Measurements from ENCODE around the gene ERO1A. TPM values are rescaled to one million over a fixed set of nuclear protein-coding genes. Genes with fewer than 3 reads are reported as not detected.
"Not testable (repeated sequence)": the region's sequence is repeated elsewhere in the genome, so short reads cannot be mapped to it uniquely, and the experiment has no call there.

ERO1A gene, protein sequence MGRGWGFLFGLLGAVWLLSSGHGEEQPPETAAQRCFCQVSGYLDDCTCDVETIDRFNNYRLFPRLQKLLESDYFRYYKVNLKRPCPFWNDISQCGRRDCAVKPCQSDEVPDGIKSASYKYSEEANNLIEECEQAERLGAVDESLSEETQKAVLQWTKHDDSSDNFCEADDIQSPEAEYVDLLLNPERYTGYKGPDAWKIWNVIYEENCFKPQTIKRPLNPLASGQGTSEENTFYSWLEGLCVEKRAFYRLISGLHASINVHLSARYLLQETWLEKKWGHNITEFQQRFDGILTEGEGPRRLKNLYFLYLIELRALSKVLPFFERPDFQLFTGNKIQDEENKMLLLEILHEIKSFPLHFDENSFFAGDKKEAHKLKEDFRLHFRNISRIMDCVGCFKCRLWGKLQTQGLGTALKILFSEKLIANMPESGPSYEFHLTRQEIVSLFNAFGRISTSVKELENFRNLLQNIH
- 219 and 226 TPM in 2 replicates for total RNA-seq

DNA sequence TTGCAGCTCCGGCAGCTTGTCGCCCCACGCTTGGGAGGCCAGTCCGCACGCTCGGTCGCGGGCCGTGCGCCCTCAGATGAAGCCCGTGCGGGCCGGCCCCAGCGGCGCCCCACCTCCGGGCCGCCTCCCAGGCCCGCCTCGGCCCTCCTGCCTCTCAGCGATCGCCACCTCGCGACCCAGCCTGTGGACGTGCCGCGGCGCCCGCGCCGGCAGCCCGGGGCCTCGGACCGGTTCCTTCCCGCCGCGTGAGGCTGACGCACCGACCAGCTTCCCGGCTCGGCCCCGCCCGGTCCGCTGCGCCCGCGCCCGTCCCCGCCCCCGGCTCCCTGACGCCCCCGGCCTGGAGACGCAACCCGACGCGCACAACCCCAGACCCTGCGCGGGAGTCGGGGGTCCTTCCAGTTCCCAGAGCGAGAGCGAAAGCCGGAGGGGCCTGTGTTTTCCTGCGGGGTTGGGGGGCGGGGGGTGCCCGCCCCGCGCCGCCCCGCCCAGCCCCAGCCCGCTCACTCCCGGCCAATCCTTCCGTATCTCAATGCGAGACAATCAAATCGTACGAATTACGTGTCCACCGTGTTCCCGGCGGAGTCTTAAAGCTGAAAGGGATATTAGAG lies at the start of gene ERO1A:
ERO1A (minus strand) TSS at position 78 of the 611 bp plus-strand sequence; CDS start at position 1, 77 bp downstream.
- intact Hi-C loops (cut with micrococcal nuclease) = loop anchor here (1.0 to 10.0 kb wide), 2 partner anchors 35 to 381 kb away; partner anchors contain the start of genes PTGER2 and STYX
- Mint-ChIP-seq H3K4me3 (ENCODE audit: low read depth) (peak within 1 kb of the TSS; percentile 98), H3K4me1 (ENCODE audit: low read depth) (peaks cover 29% of the 10 kb centered on the region), H3K27me3 (ENCODE audit: low read depth) (no peaks in the 10 kb centered on the region), H3K27ac (peak within 1 kb of the TSS; percentile 99), H3K36me3 (ENCODE audit: low read depth) (peaks cover 34% of the 10 kb centered on the region), H3K9me3 (no peaks in the 10 kb centered on the region)
- peak; percentile 65 for DNase-seq (ENCODE audit: low spot score)

- no peaks in the 10 kb centered on the region for H3K9me3 Mint-ChIP-seq
- peaks cover 44% of the 10 kb centered on the region for H3K4me1 Mint-ChIP-seq (ENCODE audit: low read depth)
- peak overlapping the region; percentile 89 for H3K27ac Mint-ChIP-seq
- no peaks in the 10 kb centered on the region for H3K27me3 Mint-ChIP-seq (ENCODE audit: low read depth)
- peak overlapping the region; percentile 64 for H3K4me3 Mint-ChIP-seq (ENCODE audit: low read depth)
- no peak for DNase-seq (ENCODE audit: low spot score)
- H3K36me3 Mint-ChIP-seq (ENCODE audit: low read depth) = peaks cover 30% of the 10 kb centered on the region
- intact Hi-C loops (cut with micrococcal nuclease) = loop anchor here (1.0 kb wide), 1 partner anchor 12 kb away; the partner anchor contains the start of gene STYX
Measured at GRCh38 chr14:52741865-52742264, 46.5 kb upstream of the ERO1A start.

- intact Hi-C loops (cut with micrococcal nuclease) = no loop called here
- DNase-seq (ENCODE audit: low spot score) = no peak
- no peaks in the 10 kb centered on the region for H3K9me3 Mint-ChIP-seq
- H3K4me3 Mint-ChIP-seq (ENCODE audit: low read depth) = no peak overlapping the region
- no peak overlapping the region for H3K27ac Mint-ChIP-seq
- H3K27me3 Mint-ChIP-seq (ENCODE audit: low read depth) = no peaks in the 10 kb centered on the region
- peaks cover 48% of the 10 kb centered on the region for H3K4me1 Mint-ChIP-seq (ENCODE audit: low read depth)
- H3K36me3 Mint-ChIP-seq (ENCODE audit: low read depth) = peaks cover 26% of the 10 kb centered on the region
Measured at GRCh38 chr14:52740751-52741150, 45.4 kb upstream of the ERO1A start.

DNA sequence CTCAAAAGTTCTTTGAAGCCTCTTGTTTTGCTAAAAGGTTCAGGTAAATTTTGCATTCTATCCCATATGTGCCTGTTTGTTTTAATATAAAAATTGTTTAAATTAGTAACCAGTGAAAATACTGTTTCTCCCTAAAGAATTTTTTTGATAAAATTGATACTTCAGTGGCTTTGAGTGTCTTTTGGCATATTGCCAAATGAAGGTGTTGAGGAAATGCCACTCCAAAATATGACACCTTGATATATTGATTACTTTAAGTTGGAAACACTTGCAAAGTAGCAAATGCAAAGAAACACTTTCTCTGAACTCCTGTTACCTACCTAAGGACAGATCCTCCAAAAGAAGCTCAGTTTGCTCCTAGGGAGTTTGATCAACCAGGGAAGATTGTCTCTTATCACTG lies 43.1 kb upstream of the ERO1A start:
- intact Hi-C loops (cut with micrococcal nuclease) = no loop called here
- Mint-ChIP-seq H3K4me3 (ENCODE audit: low read depth) (no peak overlapping the region), H3K36me3 (ENCODE audit: low read depth) (peaks cover 40% of the 10 kb centered on the region), H3K9me3 (no peaks in the 10 kb centered on the region), H3K27ac (no peak overlapping the region), H3K27me3 (ENCODE audit: low read depth) (no peaks in the 10 kb centered on the region), H3K4me1 (ENCODE audit: low read depth) (peaks cover 53% of the 10 kb centered on the region)
- no peak for DNase-seq (ENCODE audit: low spot score)

GRCh38 chr14:52735921-52736489 lies 40.6 kb upstream of the ERO1A start:
- H3K4me3 Mint-ChIP-seq (ENCODE audit: low read depth) = no peak overlapping the region
- peaks cover 49% of the 10 kb centered on the region for H3K36me3 Mint-ChIP-seq (ENCODE audit: low read depth)
- no peak overlapping the region for H3K27ac Mint-ChIP-seq
- H3K27me3 Mint-ChIP-seq (ENCODE audit: low read depth) = no peaks in the 10 kb centered on the region
- H3K4me1 Mint-ChIP-seq (ENCODE audit: low read depth) = peaks cover 44% of the 10 kb centered on the region
- intact Hi-C loops (cut with micrococcal nuclease) = no loop called here
- H3K9me3 Mint-ChIP-seq = no peaks in the 10 kb centered on the region
- DNase-seq (ENCODE audit: low spot score) = no peak

DNA sequence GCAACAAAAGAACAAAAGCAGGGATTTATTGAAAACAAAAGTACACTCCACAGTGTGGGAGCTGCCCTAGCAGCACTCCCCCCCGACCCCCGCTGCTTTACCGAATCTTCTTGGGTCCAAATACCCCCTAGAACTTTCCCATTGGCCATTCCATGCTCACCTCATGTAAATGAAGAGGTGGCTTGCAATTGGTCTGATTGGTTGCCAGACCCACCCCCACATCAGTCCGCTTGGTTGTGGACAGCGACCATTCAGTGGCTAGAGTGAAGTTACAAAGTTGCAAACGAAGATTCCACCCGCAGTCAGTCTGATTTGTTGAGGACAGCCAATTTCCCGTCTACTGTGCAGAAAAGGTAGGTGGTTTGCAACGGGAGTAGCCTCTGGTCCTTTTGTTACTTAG lies 38.5 kb upstream of the ERO1A start:
- DNase-seq (ENCODE audit: low spot score) = no peak
- Mint-ChIP-seq H3K27ac (no peak overlapping the region), H3K4me1 (ENCODE audit: low read depth) (peaks cover 39% of the 10 kb centered on the region), H3K36me3 (ENCODE audit: low read depth) (peaks cover 44% of the 10 kb centered on the region), H3K4me3 (ENCODE audit: low read depth) (no peak overlapping the region), H3K27me3 (ENCODE audit: low read depth) (no peaks in the 10 kb centered on the region), H3K9me3 (no peaks in the 10 kb centered on the region)
- intact Hi-C loops (cut with micrococcal nuclease) = loop anchor here (5.0 kb wide), 1 partner anchor 58 kb away; the partner anchor contains the start of gene GNPNAT1

DNA sequence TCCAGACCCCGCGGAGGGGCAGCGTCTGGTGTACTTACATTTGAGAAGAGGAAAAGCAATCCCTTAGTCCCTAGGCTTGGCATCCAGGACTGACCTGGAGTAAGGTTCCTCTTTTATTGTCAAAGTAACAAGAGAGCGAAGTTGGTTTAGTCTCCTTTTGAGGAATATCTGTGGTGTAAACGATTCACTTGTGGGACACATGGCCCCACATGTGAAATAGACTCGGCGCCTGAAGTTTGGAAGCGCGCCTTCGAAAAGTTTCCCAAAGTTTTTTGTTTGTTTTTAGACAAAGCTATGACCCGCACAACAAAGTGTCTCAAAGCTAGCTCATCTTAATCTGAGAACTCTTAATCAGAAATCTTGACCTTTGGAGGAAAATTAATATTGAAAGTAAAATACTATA lies 35.4 kb upstream of the ERO1A start:
- H3K27ac Mint-ChIP-seq = peak overlapping the region; percentile 80
- H3K9me3 Mint-ChIP-seq = no peaks in the 10 kb centered on the region
- DNase-seq (ENCODE audit: low spot score) = no peak
- intact Hi-C loops (cut with micrococcal nuclease) = loop anchor here (1.0 to 5.0 kb wide), 3 partner anchors 12 to 62 kb away; partner anchors contain the start of gene GNPNAT1
- peaks cover 22% of the 10 kb centered on the region for H3K4me1 Mint-ChIP-seq (ENCODE audit: low read depth)
- H3K27me3 Mint-ChIP-seq (ENCODE audit: low read depth) = no peaks in the 10 kb centered on the region
- peak overlapping the region; percentile 95 for H3K4me3 Mint-ChIP-seq (ENCODE audit: low read depth)
- H3K36me3 Mint-ChIP-seq (ENCODE audit: low read depth) = peaks cover 49% of the 10 kb centered on the region

DNA sequence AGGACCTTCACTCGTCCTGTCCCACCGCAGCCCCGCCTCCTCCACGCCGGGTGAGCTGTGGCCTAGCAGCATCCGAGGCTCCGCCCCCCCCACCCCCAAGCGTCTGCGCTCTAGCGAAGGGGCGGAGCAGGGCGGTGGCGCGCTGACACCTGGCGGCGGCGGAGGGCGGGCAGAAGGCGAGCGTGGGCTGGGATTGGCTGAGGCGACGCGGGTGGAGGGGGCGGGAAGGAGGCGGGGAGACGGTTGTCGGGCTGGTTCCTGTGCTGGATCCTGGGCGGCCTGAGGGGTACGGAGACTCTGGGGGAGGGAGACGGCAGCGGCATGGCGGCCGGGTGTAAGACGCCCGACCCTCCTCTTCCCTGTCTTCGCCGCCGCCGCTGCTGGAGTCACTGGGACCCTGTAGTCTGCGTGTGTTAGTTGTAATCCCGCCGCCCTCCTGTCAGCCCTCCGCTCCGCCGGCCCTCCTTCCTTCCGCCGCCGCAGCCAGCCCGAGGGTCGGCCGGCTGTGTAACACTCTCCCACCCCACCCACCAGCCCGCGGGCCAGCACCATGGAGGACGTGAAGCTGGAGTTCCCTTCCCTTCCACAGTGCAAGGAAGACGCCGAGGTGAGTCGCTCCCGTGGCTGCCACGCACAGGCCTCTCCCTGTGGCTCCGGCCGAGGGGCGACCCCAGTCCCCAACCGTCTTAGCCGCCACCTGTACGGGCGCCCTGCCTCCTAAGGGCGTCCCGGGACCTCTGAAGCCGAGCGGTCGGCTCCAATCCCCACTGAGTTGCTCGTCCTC lies 34.8 kb upstream of the ERO1A start, which contains the start of gene STYX:
STYX (plus strand) TSS at position 242 of the 784 bp plus-strand sequence; CDS start at position 551, 309 bp downstream.
- DNase-seq (ENCODE audit: low spot score) = peak; percentile 96
- Mint-ChIP-seq H3K27me3 (ENCODE audit: low read depth) (no peaks in the 10 kb centered on the region), H3K27ac (peak within 1 kb of the TSS; percentile 80), H3K4me3 (ENCODE audit: low read depth) (peak within 1 kb of the TSS; percentile 95), H3K4me1 (ENCODE audit: low read depth) (peaks cover 18% of the 10 kb centered on the region), H3K36me3 (ENCODE audit: low read depth) (peaks cover 48% of the 10 kb centered on the region), H3K9me3 (no peaks in the 10 kb centered on the region)
- intact Hi-C loops (cut with micrococcal nuclease) = loop anchor here (1.0 to 10.0 kb wide), 6 partner anchors 12 to 178 kb away; partner anchors contain the start of genes GNPNAT1, GPR137C, PSMC6 and TXNDC16

DNA sequence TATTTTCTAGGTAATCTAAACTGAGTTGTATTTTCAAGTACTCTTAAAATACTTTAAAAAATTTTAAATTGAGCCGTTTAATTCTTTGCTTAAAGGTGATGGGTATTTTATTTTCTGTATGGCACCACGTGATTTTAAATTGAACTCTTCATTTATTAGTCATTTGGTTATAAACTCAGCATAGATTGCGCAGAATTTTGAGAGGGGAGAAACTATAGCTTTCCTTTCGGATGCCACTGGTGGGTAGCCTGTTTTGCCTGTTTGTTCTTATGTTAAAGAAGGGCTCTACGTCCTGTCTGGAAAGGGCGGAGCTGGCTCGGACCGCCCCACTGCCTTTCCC lies 34.2 kb upstream of the ERO1A start:
- H3K4me1 Mint-ChIP-seq (ENCODE audit: low read depth) = peaks cover 16% of the 10 kb centered on the region
- peak overlapping the region; percentile 95 for H3K4me3 Mint-ChIP-seq (ENCODE audit: low read depth)
- DNase-seq (ENCODE audit: low spot score) = no peak
- H3K9me3 Mint-ChIP-seq = no peaks in the 10 kb centered on the region
- no peaks in the 10 kb centered on the region for H3K27me3 Mint-ChIP-seq (ENCODE audit: low read depth)
- peaks cover 50% of the 10 kb centered on the region for H3K36me3 Mint-ChIP-seq (ENCODE audit: low read depth)
- H3K27ac Mint-ChIP-seq = peak overlapping the region; percentile 61
- intact Hi-C loops (cut with micrococcal nuclease) = loop anchor here (1.0 to 10.0 kb wide), 3 partner anchors 22 to 177 kb away; partner anchors contain the start of genes GPR137C, PSMC6 and TXNDC16

- Mint-ChIP-seq H3K36me3 (ENCODE audit: low read depth) (peaks cover 50% of the 10 kb centered on the region), H3K4me1 (ENCODE audit: low read depth) (peaks cover 16% of the 10 kb centered on the region), H3K4me3 (ENCODE audit: low read depth) (peak overlapping the region; percentile 37)
- DNase-seq (ENCODE audit: low spot score); H3K9me3 Mint-ChIP-seq; H3K27me3 Mint-ChIP-seq (ENCODE audit: low read depth); H3K27ac Mint-ChIP-seq: not testable (repeated sequence)
- intact Hi-C loops (cut with micrococcal nuclease) = loop anchor here (1.0 to 10.0 kb wide), 3 partner anchors 22 to 177 kb away; partner anchors contain the start of genes GPR137C, PSMC6 and TXNDC16
Measured at GRCh38 chr14:52729035-52729434, 33.7 kb upstream of the ERO1A start.

DNA sequence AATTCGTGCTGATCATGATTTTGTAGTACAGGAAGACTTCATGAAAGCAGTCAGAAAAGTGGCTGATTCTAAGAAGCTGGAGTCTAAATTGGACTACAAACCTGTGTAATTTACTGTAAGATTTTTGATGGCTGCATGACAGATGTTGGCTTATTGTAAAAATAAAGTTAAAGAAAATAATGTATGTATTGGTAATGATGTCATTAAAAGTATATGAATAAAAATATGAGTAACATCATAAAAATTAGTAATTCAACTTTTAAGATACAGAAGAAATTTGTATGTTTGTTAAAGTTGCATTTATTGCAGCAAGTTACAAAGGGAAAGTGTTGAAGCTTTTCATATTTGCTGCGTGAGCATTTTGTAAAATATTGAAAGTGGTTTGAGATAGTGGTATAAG lies 32.2 kb upstream of the ERO1A start:
- not testable (repeated sequence) for DNase-seq (ENCODE audit: low spot score); H3K27ac Mint-ChIP-seq; H3K4me3 Mint-ChIP-seq (ENCODE audit: low read depth); H3K9me3 Mint-ChIP-seq; H3K27me3 Mint-ChIP-seq (ENCODE audit: low read depth)
- intact Hi-C loops (cut with micrococcal nuclease) = loop anchor here (5.0 to 10.0 kb wide), 2 partner anchors 53 to 175 kb away; partner anchors contain the start of genes GPR137C and TXNDC16
- Mint-ChIP-seq H3K4me1 (ENCODE audit: low read depth) (peaks cover 15% of the 10 kb centered on the region), H3K36me3 (ENCODE audit: low read depth) (peaks cover 52% of the 10 kb centered on the region)

- no peak for DNase-seq (ENCODE audit: low spot score)
- intact Hi-C loops (cut with micrococcal nuclease) = loop anchor here (10.0 kb wide), 1 partner anchor 50 kb away; no protein-coding TSS in a partner anchor
- H3K27ac Mint-ChIP-seq = no peak overlapping the region
- H3K4me3 Mint-ChIP-seq (ENCODE audit: low read depth) = no peak overlapping the region
- peaks cover 72% of the 10 kb centered on the region for H3K36me3 Mint-ChIP-seq (ENCODE audit: low read depth)
- H3K27me3 Mint-ChIP-seq (ENCODE audit: low read depth) = no peaks in the 10 kb centered on the region
- H3K9me3 Mint-ChIP-seq = no peaks in the 10 kb centered on the region
- peaks cover 16% of the 10 kb centered on the region for H3K4me1 Mint-ChIP-seq (ENCODE audit: low read depth)
Measured at GRCh38 chr14:52724360-52724644, 28.9 kb upstream of the ERO1A start.
